PC-9 (cell line): ENCODE results near the gene SHROOM4. TPM values are rescaled to one million over a fixed set of nuclear protein-coding genes. Genes with fewer than 3 reads are reported as not detected.

ENCODE experiments used
- BruUV-seq: library from RNA; stranded (reverse); fragments of 400-500 nt; replicated peaks from 2 replicates; lab custom pipeline; 2021; lab: Mats Ljungman, UMichigan
- CTCF ChIA-PET: fragments of 300-600 bp; sonication (Branson Sonifier 250); formaldehyde crosslinking; loops from one replicate; lab custom pipeline; 2022; ENCODE audit warnings: antibody characterized with exemption; lab: Charles Lee
- POLR2A ChIA-PET: fragments of 300-600 bp; sonication (Branson Sonifier 250); formaldehyde crosslinking; loops from one replicate; lab custom pipeline; 2022; ENCODE audit warnings: antibody characterized with exemption; ENCODE audit not compliant: unreplicated experiment; lab: Charles Lee
- DNase-seq, 2 experiments: peaks; one replicate each; pipeline versions ENCODE4 v3.0.0 to v3.0.0-alpha.2; 2015 to 2022; ENCODE audit warnings: mixed read lengths in 1 of 2
- H2AFZ ChIP-seq: fragments of 200-600 bp; sonication (generic); 2 replicates; pipeline ENCODE4 v1.8.1; 2017; ENCODE audit warnings: antibody characterized with exemption
- H3F3A ChIP-seq: fragments of 200-600 bp; sonication (generic); 2 replicates; pipeline ENCODE4 v1.8.1; 2017; ENCODE audit warnings: antibody characterized with exemption, mild to moderate bottlenecking, low read depth; ENCODE audit not compliant: insufficient read depth
- H3K27ac ChIP-seq: fragments of 200-600 bp; sonication (generic); 2 replicates; pipeline ENCODE4 v1.6.1; 2016; ENCODE audit warnings: mixed run types
- H3K27me3 ChIP-seq: fragments of 200-600 bp; sonication (generic); 2 replicates; pipeline ENCODE4 v1.6.1; 2016; ENCODE audit warnings: low read depth, mixed run types; ENCODE audit not compliant: insufficient read depth
- H3K36me3 ChIP-seq: fragments of 200-600 bp; sonication (generic); 2 replicates; pipeline ENCODE4 v1.6.1; 2016; ENCODE audit warnings: low read depth, mixed run types
- H3K4me1 ChIP-seq: fragments of 200-600 bp; sonication (generic); replicated peaks from 2 replicates; pipeline ENCODE4 v1.6.1; 2016; ENCODE audit warnings: mixed run types; ENCODE audit not compliant: insufficient read depth
- H3K4me2 ChIP-seq: fragments of 200-600 bp; sonication (generic); 2 replicates; pipeline ENCODE4 v1.6.1; 2017; ENCODE audit warnings: mixed run types
- H3K4me3 ChIP-seq: fragments of 200-600 bp; sonication (generic); 2 replicates; pipeline ENCODE4 v1.6.1; 2016; ENCODE audit warnings: mixed run types
- H3K79me2 ChIP-seq: fragments of 200-600 bp; sonication (generic); 2 replicates; pipeline ENCODE4 v1.6.1; 2017; ENCODE audit warnings: low read depth, mixed run types
- H3K9me2 ChIP-seq: fragments of 200-600 bp; sonication (generic); 2 replicates; pipeline ENCODE4 v1.8.1; 2017; ENCODE audit warnings: mild to moderate bottlenecking; ENCODE audit not compliant: insufficient read depth
- H3K9me3 ChIP-seq: fragments of 200-600 bp; sonication (generic); 2 replicates; pipeline ENCODE4 v1.8.1; 2016; ENCODE audit warnings: low read depth; ENCODE audit not compliant: insufficient read depth
- H4K20me1 ChIP-seq: fragments of 200-600 bp; sonication (generic); 2 replicates; pipeline ENCODE4 v1.8.1; 2017; ENCODE audit not compliant: insufficient read depth
- EZH2 ChIP-seq: fragments of 200-600 bp; sonication (generic); IDR thresholded peaks from 2 replicates; pipeline ENCODE4 v1.8.0; 2017; ENCODE audit warnings: antibody characterized with exemption, low read depth
- intact Hi-C: fragments of 100-400 bp; cut with micrococcal nuclease; formaldehyde crosslinking; loops from one replicate; pipeline ENCODE4 v1.10.0; 2022; ENCODE audit not compliant: unreplicated experiment
- total RNA-seq: library from RNA; stranded (reverse); gene quantifications from 2 replicates; pipeline ENCODE4 v1.2.3, GENCODE V29; 2021
- TF ChIP-seq, protein P1 (sequence below): fragments of 200-600 bp; sonication (generic); conservative IDR thresholded peaks from 2 replicates; pipeline ENCODE4 v1.6.1; 2017; ENCODE audit warnings: mixed run types, antibody characterized with exemption, mild to moderate bottlenecking, moderate library complexity

Gene SHROOM4
- total RNA-seq, 1 experiment from 2014 or later: 1.1 TPM

DNA sequence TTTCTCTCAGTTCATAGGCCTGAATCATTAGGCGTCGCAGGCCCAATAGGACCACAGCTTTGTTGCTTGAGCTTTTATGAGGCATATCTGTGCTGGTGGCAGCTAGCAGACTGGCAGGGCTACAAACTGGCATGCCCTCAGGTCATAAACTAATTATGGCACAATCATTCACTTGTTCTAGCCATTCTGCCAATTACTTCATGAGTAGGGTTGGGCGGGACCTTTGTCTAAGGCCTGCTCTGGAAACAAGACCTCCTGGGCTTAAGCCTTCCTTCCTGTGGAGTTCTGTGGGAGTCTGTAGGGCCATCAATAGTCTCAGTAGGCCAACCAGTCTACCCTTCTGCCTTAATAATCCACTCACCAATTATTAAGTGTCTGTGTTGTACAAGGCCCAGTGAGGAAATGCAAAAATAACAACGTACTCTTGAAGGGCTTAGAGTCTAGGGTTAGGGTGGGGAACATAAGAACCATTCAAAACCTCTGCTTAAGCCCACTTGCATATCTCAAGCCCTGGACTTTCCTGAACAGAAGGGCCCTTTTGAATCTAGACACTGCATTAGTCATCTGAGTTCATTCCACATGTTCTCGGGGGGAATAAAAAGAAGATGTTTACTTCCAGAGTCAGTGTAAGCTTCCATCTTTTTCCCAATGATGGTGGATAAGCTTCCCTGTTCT lies 44.5 kb downstream of the SHROOM4 start:
- POLR2A ChIA-PET: no interaction called here
- Histone ChIP-seq H3K9me3 (no peaks in the 10 kb centered on the region), H3K4me2 (no peak overlapping the region), H3K4me1 (no peaks in the 10 kb centered on the region), H4K20me1 (no peaks in the 10 kb centered on the region), H2AFZ (no peak overlapping the region), H3F3A (no peaks in the 10 kb centered on the region), H3K27ac (no peak overlapping the region), H3K9me2 (no peaks in the 10 kb centered on the region), H3K27me3 (no peaks in the 10 kb centered on the region), H3K36me3 (no peaks in the 10 kb centered on the region), H3K79me2 (no peaks in the 10 kb centered on the region), H3K4me3 (no peak overlapping the region)
- no peak for DNase-seq
- CTCF ChIA-PET: no interaction called here
- intact Hi-C loops: no loop called here
- TF ChIP-seq EZH2: no peak
- no TSS peak for BruUV-seq

DNA sequence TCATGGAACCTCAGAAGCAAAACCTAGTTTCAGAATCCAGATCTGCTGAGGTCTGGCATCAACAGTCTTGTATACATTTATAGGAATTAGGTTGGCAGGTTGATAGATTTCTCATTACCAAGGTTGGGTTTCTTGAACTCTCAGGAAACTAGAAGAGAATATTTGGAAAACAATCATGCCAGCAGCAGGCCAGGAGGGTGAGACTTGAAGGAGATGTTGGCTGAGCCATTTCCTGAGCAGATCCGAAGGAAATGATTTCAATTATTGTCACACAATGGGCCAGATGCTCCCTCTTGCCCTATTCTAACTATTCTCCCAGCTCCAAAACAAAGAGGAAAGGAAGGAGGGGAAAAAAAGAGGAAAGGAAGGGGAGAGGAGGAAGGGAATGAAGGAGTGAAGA lies 45.2 kb downstream of the SHROOM4 start:
- Histone ChIP-seq H3K4me1 (no peaks in the 10 kb centered on the region), H3K79me2 (no peaks in the 10 kb centered on the region), H3K36me3 (no peaks in the 10 kb centered on the region), H2AFZ (no peak overlapping the region), H4K20me1 (no peaks in the 10 kb centered on the region), H3F3A (no peaks in the 10 kb centered on the region), H3K9me2 (no peaks in the 10 kb centered on the region), H3K27me3 (no peaks in the 10 kb centered on the region), H3K4me2 (no peak overlapping the region), H3K4me3 (no peak overlapping the region), H3K9me3 (no peaks in the 10 kb centered on the region), H3K27ac (no peak overlapping the region)
- POLR2A ChIA-PET: no interaction called here
- CTCF ChIA-PET: no interaction called here
- no peak for DNase-seq
- BruUV-seq: no TSS peak
- intact Hi-C loops: no loop called here
- no peak for TF ChIP-seq EZH2
- TF ChIP-seq, protein P1, sequence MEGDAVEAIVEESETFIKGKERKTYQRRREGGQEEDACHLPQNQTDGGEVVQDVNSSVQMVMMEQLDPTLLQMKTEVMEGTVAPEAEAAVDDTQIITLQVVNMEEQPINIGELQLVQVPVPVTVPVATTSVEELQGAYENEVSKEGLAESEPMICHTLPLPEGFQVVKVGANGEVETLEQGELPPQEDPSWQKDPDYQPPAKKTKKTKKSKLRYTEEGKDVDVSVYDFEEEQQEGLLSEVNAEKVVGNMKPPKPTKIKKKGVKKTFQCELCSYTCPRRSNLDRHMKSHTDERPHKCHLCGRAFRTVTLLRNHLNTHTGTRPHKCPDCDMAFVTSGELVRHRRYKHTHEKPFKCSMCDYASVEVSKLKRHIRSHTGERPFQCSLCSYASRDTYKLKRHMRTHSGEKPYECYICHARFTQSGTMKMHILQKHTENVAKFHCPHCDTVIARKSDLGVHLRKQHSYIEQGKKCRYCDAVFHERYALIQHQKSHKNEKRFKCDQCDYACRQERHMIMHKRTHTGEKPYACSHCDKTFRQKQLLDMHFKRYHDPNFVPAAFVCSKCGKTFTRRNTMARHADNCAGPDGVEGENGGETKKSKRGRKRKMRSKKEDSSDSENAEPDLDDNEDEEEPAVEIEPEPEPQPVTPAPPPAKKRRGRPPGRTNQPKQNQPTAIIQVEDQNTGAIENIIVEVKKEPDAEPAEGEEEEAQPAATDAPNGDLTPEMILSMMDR: no peak

DNA sequence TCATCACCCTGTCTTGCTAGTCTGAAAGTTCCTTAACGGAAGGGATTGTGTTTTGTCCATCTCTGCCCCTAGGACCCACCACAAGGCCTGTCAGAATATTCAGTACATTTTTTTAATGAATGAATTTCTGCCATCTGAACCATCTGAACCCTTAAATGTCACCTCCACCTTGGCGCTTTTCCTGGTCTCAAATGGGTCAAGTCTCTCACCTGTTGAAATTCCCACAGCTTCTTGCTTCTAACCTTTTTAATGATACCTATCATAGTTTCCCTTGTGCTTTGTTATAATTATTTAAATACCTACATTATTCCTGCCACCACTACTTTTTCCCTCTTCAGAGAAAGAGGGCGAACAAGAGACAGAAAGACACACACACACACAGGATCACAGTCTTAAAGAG lies 48.0 kb downstream of the SHROOM4 start:
- CTCF ChIA-PET: no interaction called here
- H3K4me2 ChIP-seq: no peak overlapping the region
- no peaks in the 10 kb centered on the region for H3K36me3 ChIP-seq
- no peak for TF ChIP-seq EZH2
- TF ChIP-seq, protein P1: no peak
- no peaks in the 10 kb centered on the region for H3F3A ChIP-seq
- no peak for DNase-seq
- H3K9me2 ChIP-seq: no peaks in the 10 kb centered on the region
- H3K9me3 ChIP-seq: no peaks in the 10 kb centered on the region
- no peak overlapping the region for H3K4me3 ChIP-seq
- intact Hi-C loops: no loop called here
- H3K27ac ChIP-seq: no peak overlapping the region
- no peaks in the 10 kb centered on the region for H3K27me3 ChIP-seq
- no TSS peak for BruUV-seq
- POLR2A ChIA-PET: no interaction called here
- H2AFZ ChIP-seq: no peak overlapping the region
- no peaks in the 10 kb centered on the region for H3K79me2 ChIP-seq
- H3K4me1 ChIP-seq: no peaks in the 10 kb centered on the region
- no peaks in the 10 kb centered on the region for H4K20me1 ChIP-seq

DNA sequence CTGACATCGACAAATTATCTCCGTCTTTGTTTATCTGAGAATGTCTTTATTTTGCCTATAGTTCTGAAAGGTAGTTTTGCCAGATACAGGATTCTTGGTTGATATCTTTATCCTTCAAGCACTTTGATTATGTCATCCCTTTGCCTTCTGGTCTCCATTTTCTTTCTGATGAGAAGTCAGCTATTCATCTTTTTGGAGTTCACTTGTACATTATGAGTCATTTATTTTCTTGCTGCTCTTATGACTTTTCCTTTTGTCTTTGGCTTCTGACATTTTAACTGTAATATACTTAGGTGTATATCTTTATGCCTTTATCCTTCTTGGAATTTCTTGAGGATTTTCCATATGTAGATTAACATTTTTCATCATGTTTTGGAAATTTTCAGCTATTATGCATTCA lies 51.4 kb downstream of the SHROOM4 start:
- ChIA-PET CTCF (no interaction called here), POLR2A (no interaction called here)
- H3K4me2 ChIP-seq: no peak overlapping the region
- H2AFZ ChIP-seq: no peak overlapping the region
- no peaks in the 10 kb centered on the region for H3K79me2 ChIP-seq
- no peaks in the 10 kb centered on the region for H3K27me3 ChIP-seq
- no peak for DNase-seq
- H3K9me2 ChIP-seq: no peaks in the 10 kb centered on the region
- no peaks in the 10 kb centered on the region for H3F3A ChIP-seq
- no peaks in the 10 kb centered on the region for H3K4me1 ChIP-seq
- H3K36me3 ChIP-seq: no peaks in the 10 kb centered on the region
- H3K4me3 ChIP-seq: no peak overlapping the region
- intact Hi-C loops: no loop called here
- no peaks in the 10 kb centered on the region for H3K9me3 ChIP-seq
- TF ChIP-seq, protein P1: no peak
- no peak for TF ChIP-seq EZH2
- H3K27ac ChIP-seq: no peak overlapping the region
- no peaks in the 10 kb centered on the region for H4K20me1 ChIP-seq
- no TSS peak for BruUV-seq
